Mesenchymal stem cell (in vitro differentiated cells and primary cell): Measurements from ENCODE around the gene CTNNA3.

Source experiments
- DNase-seq: peaks from one replicate; pipeline ENCODE4 v3.0.0-alpha.2; 2013
- H2AFZ ChIP-seq: one replicate; pipeline ENCODE4 v1.6.1; 2013; ENCODE audit warnings: low read depth, mild to moderate bottlenecking, control low read depth, inconsistent platforms, low read length, moderate library complexity
- H2AK5ac ChIP-seq: 2 replicates; pipeline ENCODE4 v1.6.1; 2013; ENCODE audit warnings: low read length, moderate library complexity, mild to moderate bottlenecking, inconsistent platforms; ENCODE audit not compliant: severe bottlenecking
- H2BK120ac ChIP-seq: one replicate; pipeline ENCODE4 v1.6.1; 2013; ENCODE audit warnings: low read depth, mild to moderate bottlenecking, inconsistent platforms, low read length, moderate library complexity
- H2BK12ac ChIP-seq, 2 experiments: one replicate each; pipeline ENCODE4 v1.6.1; 2013; ENCODE audit warnings: inconsistent platforms in 2 of 2, low read length in 2 of 2, mild to moderate bottlenecking in 2 of 2, moderate library complexity in 2 of 2, control low read depth in 1 of 2
- H2BK15ac ChIP-seq: one replicate; pipeline ENCODE4 v1.6.1; 2013; ENCODE audit warnings: mild to moderate bottlenecking, low read depth, inconsistent platforms; ENCODE audit not compliant: poor library complexity, severe bottlenecking
- H2BK5ac ChIP-seq: 2 replicates; pipeline ENCODE4 v1.6.1; 2013; ENCODE audit warnings: low read depth, mild to moderate bottlenecking, low read length, control low read depth, inconsistent platforms; ENCODE audit not compliant: poor library complexity, severe bottlenecking
- H3K14ac ChIP-seq, 2 experiments: one replicate each; pipeline ENCODE4 v1.6.1; 2013; ENCODE audit warnings: inconsistent platforms in 2 of 2, low read length in 2 of 2, control low read depth in 1 of 2, mild to moderate bottlenecking in 1 of 2, moderate library complexity in 1 of 2
- H3K18ac ChIP-seq, 2 experiments: one replicate each; pipeline ENCODE4 v1.6.1; 2013; ENCODE audit warnings: inconsistent platforms in 2 of 2, low read length in 2 of 2, control low read depth in 1 of 2, low read depth in 1 of 2, mild to moderate bottlenecking in 1 of 2
- H3K23ac ChIP-seq, 2 experiments: one replicate each; pipeline ENCODE4 v1.6.1; 2013; ENCODE audit warnings: inconsistent platforms in 2 of 2, low read length in 2 of 2, mild to moderate bottlenecking in 2 of 2, moderate library complexity in 2 of 2, control low read depth in 1 of 2
- H3K27ac ChIP-seq: 2 replicates; pipeline ENCODE4 v1.5.1; 2013; ENCODE audit warnings: mild to moderate bottlenecking, moderate library complexity, low read length, control low read depth, inconsistent platforms; ENCODE audit not compliant: poor library complexity, severe bottlenecking
- H3K27me3 ChIP-seq, 2 experiments: 2 replicates each; pipeline versions ENCODE4 v1.6.1 to v1.7.0; 2013; ENCODE audit warnings: low read length in 2 of 2, mild to moderate bottlenecking in 2 of 2, moderate library complexity in 2 of 2, control low read depth in 1 of 2, inconsistent platforms in 1 of 2; ENCODE audit not compliant: control insufficient read depth in 1 of 2, insufficient read depth in 1 of 2
- H3K36me3 ChIP-seq, 2 experiments: 2 replicates each; pipeline versions ENCODE4 v1.6.1 to v1.7.0; 2013; ENCODE audit warnings: low read length in 2 of 2, control low read depth in 1 of 2, inconsistent platforms in 1 of 2, low read depth in 1 of 2, mild to moderate bottlenecking in 1 of 2; ENCODE audit not compliant: insufficient read depth in 2 of 2, control insufficient read depth in 1 of 2
- H3K4ac ChIP-seq, 2 experiments: one replicate each; pipeline ENCODE4 v1.6.1; 2013; ENCODE audit warnings: inconsistent platforms in 2 of 2, low read length in 2 of 2, mild to moderate bottlenecking in 2 of 2, moderate library complexity in 2 of 2, control low read depth in 1 of 2, low read depth in 1 of 2
- H3K4me1 ChIP-seq: 2 replicates; pipeline ENCODE4 v1.6.1; 2013; ENCODE audit warnings: low read depth, low read length, control low read depth; ENCODE audit not compliant: control insufficient read depth, insufficient read depth
- H3K4me2 ChIP-seq: 2 replicates; pipeline ENCODE4 v1.6.1; 2013; ENCODE audit warnings: low read length, mild to moderate bottlenecking, inconsistent platforms; ENCODE audit not compliant: poor library complexity, severe bottlenecking
- H3K4me3 ChIP-seq, 2 experiments: 2 replicates each; pipeline versions ENCODE4 v1.5.1 to v1.7.0; 2013; ENCODE audit warnings: low read length in 2 of 2, mild to moderate bottlenecking in 2 of 2, control low read depth in 1 of 2, low read depth in 1 of 2; ENCODE audit not compliant: insufficient read depth in 1 of 2
- H3K79me1 ChIP-seq: replicated peaks from 2 replicates; pipeline ENCODE4 v1.6.1; 2013; ENCODE audit warnings: mild to moderate bottlenecking, control low read depth, low read length, inconsistent platforms; ENCODE audit not compliant: poor library complexity, severe bottlenecking
- H3K9ac ChIP-seq: 2 replicates; pipeline ENCODE4 v1.7.0; 2013; ENCODE audit warnings: mild to moderate bottlenecking, low read length, moderate library complexity
- H3K9me3 ChIP-seq: 2 replicates; pipeline ENCODE4 v1.7.0; 2013; ENCODE audit warnings: mild to moderate bottlenecking, low read length; ENCODE audit not compliant: control insufficient read depth
- H4K8ac ChIP-seq: one replicate; pipeline ENCODE4 v1.6.1; 2013; ENCODE audit warnings: inconsistent platforms, mild to moderate bottlenecking, low read length, moderate library complexity
- H4K91ac ChIP-seq: one replicate; pipeline ENCODE4 v1.6.1; 2013; ENCODE audit warnings: mild to moderate bottlenecking, low read length, inconsistent platforms
- WGBS: methylation state at CpG from one replicate; pipeline ENCODE4 v1.1.7; 2013; ENCODE audit warnings: mixed read lengths; 5-methylcytosine and 5-hydroxymethylcytosine counted together

Gene CTNNA3

GRCh38 chr10:66809402-66809801, 886.6 kb downstream of the CTNNA3 start:
- DNase-seq = no peak
- Histone ChIP-seq H3K18ac (no peak overlapping the region), H2BK15ac (no peak overlapping the region), H3K4me1 (no peaks in the 10 kb centered on the region), H2BK5ac (no peak overlapping the region), H2AK5ac (no peak overlapping the region), H3K36me3 (no peaks in the 10 kb centered on the region), H2BK120ac (no peak overlapping the region), H3K23ac (no peak overlapping the region), H2BK12ac (no peak overlapping the region), H3K4me2 (no peak overlapping the region), H3K27me3 (no peaks in the 10 kb centered on the region), H3K4me3 (no peak overlapping the region), H3K9ac (no peak overlapping the region), H3K27ac (no peak overlapping the region), H3K79me1 (no peaks in the 10 kb centered on the region), H2AFZ (no peak overlapping the region), H3K14ac (no peak overlapping the region), H3K4ac (no peak overlapping the region), H3K9me3 (no peaks in the 10 kb centered on the region), H4K8ac (no peak overlapping the region), H4K91ac (no peak overlapping the region)
- no CpG with 5 or more reads among the region's 4 CpGs for WGBS

DNA sequence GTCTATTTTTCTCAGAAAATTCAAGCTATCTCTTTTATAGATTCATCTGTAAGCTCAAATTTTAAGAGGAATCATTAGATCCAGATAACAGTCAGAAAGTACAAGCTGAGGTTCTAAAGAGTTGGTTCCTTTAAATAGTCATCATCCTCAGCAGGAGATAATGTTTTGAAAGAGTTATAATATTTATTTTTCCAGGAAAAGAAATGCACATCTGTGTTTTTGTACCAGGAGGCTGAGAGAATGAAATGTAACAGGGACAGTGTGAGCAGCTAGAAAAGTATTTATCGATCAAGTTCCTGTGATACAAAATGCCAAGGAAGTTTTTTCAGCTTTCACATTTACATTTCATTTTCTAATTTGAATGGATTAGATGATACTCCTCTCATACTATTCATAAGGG, 890.4 kb downstream of the CTNNA3 start:
- H4K91ac ChIP-seq = no peak overlapping the region
- H3K23ac ChIP-seq = no peak overlapping the region
- no peak overlapping the region for H3K18ac ChIP-seq
- H3K4me1 ChIP-seq = no peaks in the 10 kb centered on the region
- no peak overlapping the region for H3K4me3 ChIP-seq
- no peak overlapping the region for H2BK120ac ChIP-seq
- H3K27ac ChIP-seq = no peak overlapping the region
- no peak overlapping the region for H3K4me2 ChIP-seq
- H3K36me3 ChIP-seq = no peaks in the 10 kb centered on the region
- no peak overlapping the region for H4K8ac ChIP-seq
- no peaks in the 10 kb centered on the region for H3K27me3 ChIP-seq
- no peak overlapping the region for H2BK5ac ChIP-seq
- H3K79me1 ChIP-seq = no peaks in the 10 kb centered on the region
- no peak overlapping the region for H3K4ac ChIP-seq
- H3K14ac ChIP-seq = no peak overlapping the region
- H2AFZ ChIP-seq = no peak overlapping the region
- no CpG with 5 or more reads among the region's 1 CpG for WGBS
- H3K9me3 ChIP-seq = no peaks in the 10 kb centered on the region
- no peak overlapping the region for H3K9ac ChIP-seq
- H2AK5ac ChIP-seq = no peak overlapping the region
- H2BK12ac ChIP-seq = no peak overlapping the region
- no peak overlapping the region for H2BK15ac ChIP-seq
- no peak for DNase-seq

DNA sequence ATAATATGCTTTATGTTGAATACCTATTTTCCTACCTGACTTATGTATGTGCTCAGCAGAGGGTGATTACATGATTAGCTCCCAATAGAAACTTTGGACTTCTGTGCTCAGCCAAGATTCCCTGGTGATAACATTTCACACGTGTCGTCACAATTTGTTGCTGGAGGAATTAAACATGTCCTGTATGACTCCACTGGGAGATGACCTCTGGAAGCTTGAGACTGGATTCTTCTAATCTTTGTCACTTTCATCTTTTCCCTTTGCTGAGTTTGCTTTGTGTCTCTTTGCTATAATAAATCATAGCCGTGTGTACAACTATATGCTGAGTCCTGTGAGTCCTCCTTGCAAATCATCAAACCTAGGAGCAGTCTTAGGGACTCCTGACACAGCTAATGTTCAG, 891.0 kb downstream of the CTNNA3 start:
- H4K91ac ChIP-seq = no peak overlapping the region
- no peak overlapping the region for H3K27ac ChIP-seq
- no peak overlapping the region for H2AFZ ChIP-seq
- no peaks in the 10 kb centered on the region for H3K36me3 ChIP-seq
- 40% methylated on average over 2 of the region's 3 CpGs for WGBS
- no peak overlapping the region for H3K23ac ChIP-seq
- H3K14ac ChIP-seq = no peak overlapping the region
- H2BK12ac ChIP-seq = no peak overlapping the region
- no peak overlapping the region for H2BK120ac ChIP-seq
- no peak overlapping the region for H2BK5ac ChIP-seq
- H3K79me1 ChIP-seq = no peaks in the 10 kb centered on the region
- no peaks in the 10 kb centered on the region for H3K4me1 ChIP-seq
- H3K4ac ChIP-seq = no peak overlapping the region
- H2AK5ac ChIP-seq = no peak overlapping the region
- H3K9ac ChIP-seq = no peak overlapping the region
- no peak overlapping the region for H2BK15ac ChIP-seq
- no peak overlapping the region for H4K8ac ChIP-seq
- no peaks in the 10 kb centered on the region for H3K27me3 ChIP-seq
- no peaks in the 10 kb centered on the region for H3K9me3 ChIP-seq
- DNase-seq = no peak
- no peak overlapping the region for H3K4me2 ChIP-seq
- H3K18ac ChIP-seq = no peak overlapping the region
- no peak overlapping the region for H3K4me3 ChIP-seq

DNA sequence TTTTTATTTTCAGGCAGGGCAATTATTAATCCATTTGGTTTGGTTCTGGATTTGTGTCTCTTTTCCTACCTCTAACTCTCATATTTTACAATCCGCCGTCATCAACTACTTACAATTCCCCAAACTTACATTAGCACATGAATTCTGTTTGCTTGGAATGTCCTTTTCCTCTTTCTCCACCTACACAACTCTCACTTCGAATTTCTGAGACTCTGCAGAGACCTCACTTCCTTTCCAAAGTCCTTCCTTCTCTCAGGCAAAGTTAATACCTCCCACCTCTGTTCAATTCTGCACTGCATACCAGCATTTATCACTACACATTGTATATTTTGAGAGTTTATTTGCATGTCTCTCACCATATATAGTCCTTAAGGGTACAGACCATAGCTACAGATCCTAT, 892.8 kb downstream of the CTNNA3 start:
- Histone ChIP-seq H2BK120ac (no peak overlapping the region), H3K23ac (no peak overlapping the region), H3K4me3 (no peak overlapping the region), H3K79me1 (no peaks in the 10 kb centered on the region), H4K8ac (no peak overlapping the region), H3K27me3 (no peaks in the 10 kb centered on the region), H3K18ac (no peak overlapping the region), H3K4ac (no peak overlapping the region), H2AFZ (no peak overlapping the region), H2BK5ac (no peak overlapping the region), H3K14ac (no peak overlapping the region), H3K4me2 (no peak overlapping the region), H2AK5ac (no peak overlapping the region), H3K9me3 (no peaks in the 10 kb centered on the region), H2BK12ac (no peak overlapping the region), H3K4me1 (no peaks in the 10 kb centered on the region), H3K27ac (no peak overlapping the region), H3K9ac (no peak overlapping the region), H4K91ac (no peak overlapping the region), H3K36me3 (no peaks in the 10 kb centered on the region), H2BK15ac (no peak overlapping the region)
- no peak for DNase-seq
- 57% methylated on average over 3 of the region's 3 CpGs for WGBS
